ENCODE measurements around the gene FAM83F. TPM values are rescaled to one million over a fixed set of nuclear protein-coding genes. Genes with fewer than 3 reads are reported as not detected.

FAM83F gene
- total RNA-seq, 4 donors from 2014 or later = 32.4 to 52.9 (median 41.2) TPM

DNA sequence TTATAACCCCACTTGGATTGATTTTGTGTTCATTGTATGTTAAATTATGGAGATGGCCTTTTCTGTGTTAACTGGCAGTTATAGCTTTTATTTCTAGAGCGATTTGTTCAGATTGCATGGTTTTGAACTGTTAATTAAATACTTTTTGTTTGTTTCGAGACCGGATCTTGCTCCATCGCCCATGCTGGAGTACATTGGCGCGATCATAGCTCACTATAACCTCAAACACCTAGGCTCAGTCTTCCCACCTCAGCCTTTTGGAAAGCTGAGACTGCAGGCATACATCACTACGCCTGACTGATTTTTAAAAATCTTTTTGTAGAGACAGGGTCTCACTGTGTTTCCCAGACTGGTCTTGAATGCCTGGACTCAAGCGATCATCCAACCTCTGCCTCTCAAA, 77.0 kb downstream of the FAM83F start:
- no peak overlapping the region for H3K4me3 ChIP-seq (ENCODE audit: low read depth, poor library complexity, severe bottlenecking)
- intact Hi-C loops (cut with DNase I; ENCODE audit: low total_unique reads) = no loop called here
- DNase-seq (ENCODE audit: low spot score in 2 of 2) = no peak
- no peak for TF ChIP-seq POLR2A (IDR thresholded peaks at IDR 0.05)
- TF ChIP-seq, protein P1, sequence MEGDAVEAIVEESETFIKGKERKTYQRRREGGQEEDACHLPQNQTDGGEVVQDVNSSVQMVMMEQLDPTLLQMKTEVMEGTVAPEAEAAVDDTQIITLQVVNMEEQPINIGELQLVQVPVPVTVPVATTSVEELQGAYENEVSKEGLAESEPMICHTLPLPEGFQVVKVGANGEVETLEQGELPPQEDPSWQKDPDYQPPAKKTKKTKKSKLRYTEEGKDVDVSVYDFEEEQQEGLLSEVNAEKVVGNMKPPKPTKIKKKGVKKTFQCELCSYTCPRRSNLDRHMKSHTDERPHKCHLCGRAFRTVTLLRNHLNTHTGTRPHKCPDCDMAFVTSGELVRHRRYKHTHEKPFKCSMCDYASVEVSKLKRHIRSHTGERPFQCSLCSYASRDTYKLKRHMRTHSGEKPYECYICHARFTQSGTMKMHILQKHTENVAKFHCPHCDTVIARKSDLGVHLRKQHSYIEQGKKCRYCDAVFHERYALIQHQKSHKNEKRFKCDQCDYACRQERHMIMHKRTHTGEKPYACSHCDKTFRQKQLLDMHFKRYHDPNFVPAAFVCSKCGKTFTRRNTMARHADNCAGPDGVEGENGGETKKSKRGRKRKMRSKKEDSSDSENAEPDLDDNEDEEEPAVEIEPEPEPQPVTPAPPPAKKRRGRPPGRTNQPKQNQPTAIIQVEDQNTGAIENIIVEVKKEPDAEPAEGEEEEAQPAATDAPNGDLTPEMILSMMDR (IDR thresholded peaks at IDR 0.05) = no peak
- 96 to 97% methylated on average over 8 of the region's 8 CpGs for WGBS, 2 donors

DNA sequence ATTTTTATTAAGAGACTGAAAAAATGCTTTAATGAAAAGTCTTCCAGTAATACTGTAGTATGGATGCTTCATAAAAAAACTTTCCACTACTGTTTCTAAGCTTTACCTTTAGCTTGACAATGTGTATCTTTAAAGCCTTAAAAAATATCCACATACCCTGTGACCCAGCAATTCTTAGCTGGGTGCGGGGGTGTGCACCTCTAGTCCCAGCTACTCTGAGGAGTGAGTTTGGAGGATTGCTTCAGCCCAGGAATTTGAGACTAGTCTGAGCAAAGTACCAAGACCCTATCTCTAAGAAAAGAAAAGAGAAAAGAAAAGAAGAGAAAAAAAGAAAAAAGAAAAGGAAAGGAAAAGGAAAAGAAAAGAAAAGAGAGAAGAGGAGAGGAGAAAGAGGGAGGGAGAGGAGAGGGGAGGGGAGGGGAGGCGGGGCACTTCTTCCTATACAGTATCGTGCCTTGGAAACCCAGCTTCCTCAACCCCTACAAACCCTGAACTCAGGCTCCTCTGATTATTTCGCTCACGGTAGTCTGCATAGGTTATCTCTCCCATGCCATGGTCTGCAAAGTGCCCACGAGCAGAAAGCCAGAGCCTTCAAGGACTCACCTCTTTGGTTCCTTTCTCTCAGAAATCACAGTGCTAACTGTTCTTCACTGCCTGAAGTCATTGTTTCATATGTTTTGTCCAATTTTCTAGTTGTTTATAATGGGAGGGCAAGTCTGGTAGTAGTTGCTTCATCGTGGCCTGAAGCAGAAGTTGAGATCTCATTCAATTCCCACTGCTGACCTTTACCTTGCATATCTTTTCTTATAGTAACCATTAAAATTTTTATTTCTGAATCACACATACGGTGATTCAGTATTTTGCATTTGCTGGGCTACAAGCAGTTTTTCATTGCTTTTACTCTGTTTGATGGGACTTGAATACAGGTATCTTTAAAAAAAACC, 82.2 kb downstream of the FAM83F start:
- intact Hi-C loops (cut with DNase I; ENCODE audit: low total_unique reads) = no loop called here
- no peak overlapping the region for H3K4me3 ChIP-seq (ENCODE audit: low read depth, poor library complexity, severe bottlenecking)
- DNase-seq (ENCODE audit: low spot score in 2 of 2) = no peak
- 79 to 80% methylated on average over 8 of the region's 8 CpGs for WGBS, 2 donors
- no peak for TF ChIP-seq POLR2A (IDR thresholded peaks at IDR 0.05)
- TF ChIP-seq, protein P1 (IDR thresholded peaks at IDR 0.05) = no peak

GRCh38 chr22:40077646-40078016, 82.9 kb downstream of the FAM83F start:
- intact Hi-C loops (cut with DNase I; ENCODE audit: low total_unique reads) = no loop called here
- no peak for DNase-seq (ENCODE audit: low spot score in 2 of 2)
- no peak overlapping the region for H3K4me3 ChIP-seq (ENCODE audit: low read depth, poor library complexity, severe bottlenecking)
- TF ChIP-seq, protein P1 (IDR thresholded peaks at IDR 0.05) = no peak
- no peak for TF ChIP-seq POLR2A (IDR thresholded peaks at IDR 0.05)
- 93 to 94% methylated on average over 1 of the region's 1 CpG for WGBS, 2 donors

GRCh38 chr22:40081662-40082061, 86.9 kb downstream of the FAM83F start:
- no peak overlapping the region for H3K4me3 ChIP-seq (ENCODE audit: low read depth, poor library complexity, severe bottlenecking)
- WGBS, 2 donors = 78 to 86% methylated on average over 5 of the region's 5 CpGs
- intact Hi-C loops (cut with DNase I; ENCODE audit: low total_unique reads) = no loop called here
- no peak for DNase-seq (ENCODE audit: low spot score in 2 of 2)
- TF ChIP-seq POLR2A (IDR thresholded peaks at IDR 0.05) = no peak
- TF ChIP-seq, protein P1 (IDR thresholded peaks at IDR 0.05) = no peak

DNA sequence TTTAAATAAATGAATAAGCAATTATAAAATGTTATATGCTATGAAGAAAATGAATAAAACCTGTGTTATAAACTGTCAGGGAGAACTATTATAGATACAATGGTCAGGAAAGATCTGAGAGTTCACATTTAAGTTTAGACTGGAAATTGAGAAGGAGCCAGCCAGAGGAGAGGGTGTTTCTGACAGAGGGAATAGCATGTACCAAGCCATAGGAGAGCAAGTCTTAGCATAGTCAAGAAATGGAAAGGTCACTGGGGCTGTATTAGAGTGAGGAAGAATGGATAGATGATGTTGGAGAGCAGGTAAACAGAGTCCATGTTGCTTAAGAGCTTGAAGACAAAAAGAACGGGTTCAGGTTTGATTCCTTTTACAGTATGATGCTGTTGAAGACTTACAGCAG, 87.4 kb downstream of the FAM83F start:
- no peak overlapping the region for H3K4me3 ChIP-seq (ENCODE audit: low read depth, poor library complexity, severe bottlenecking)
- intact Hi-C loops (cut with DNase I; ENCODE audit: low total_unique reads) = no loop called here
- no peak for DNase-seq (ENCODE audit: low spot score in 2 of 2)
- WGBS, 2 donors = 80 to 87% methylated on average over 1 of the region's 1 CpG
- TF ChIP-seq, protein P1 (IDR thresholded peaks at IDR 0.05) = no peak
- no peak for TF ChIP-seq POLR2A (IDR thresholded peaks at IDR 0.05)
